LNCAP (cell line): ENCODE measurements around the gene LRP8.

Experiments used
- TF ChIP-seq, protein P1 (sequence below): fragments of 450-650 bp; IDR thresholded peaks from 2 replicates; pipeline ENCODE4 v1.5.1; 2017; ENCODE audit warnings: mild to moderate bottlenecking

The LRP8 gene

DNA sequence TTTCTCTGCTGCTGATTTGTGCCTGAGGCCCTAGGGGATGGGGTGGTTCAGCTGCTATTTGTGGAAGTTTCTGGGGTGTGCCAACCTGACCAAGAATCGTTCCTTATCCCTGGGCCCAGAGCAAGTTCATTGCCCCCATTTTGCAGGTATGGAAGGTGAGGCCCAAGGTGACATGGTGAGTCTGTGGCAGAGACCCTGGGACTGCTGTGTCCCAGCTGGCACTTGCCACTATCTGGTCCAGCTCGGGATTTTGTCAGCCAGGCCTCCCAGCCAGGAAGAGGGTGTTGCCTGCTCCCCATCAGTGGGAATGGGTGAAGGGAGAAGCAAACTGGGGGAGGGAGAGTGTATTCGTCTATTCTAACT lies 18.9 kb upstream of the LRP8 start:
- TF ChIP-seq, protein P1, sequence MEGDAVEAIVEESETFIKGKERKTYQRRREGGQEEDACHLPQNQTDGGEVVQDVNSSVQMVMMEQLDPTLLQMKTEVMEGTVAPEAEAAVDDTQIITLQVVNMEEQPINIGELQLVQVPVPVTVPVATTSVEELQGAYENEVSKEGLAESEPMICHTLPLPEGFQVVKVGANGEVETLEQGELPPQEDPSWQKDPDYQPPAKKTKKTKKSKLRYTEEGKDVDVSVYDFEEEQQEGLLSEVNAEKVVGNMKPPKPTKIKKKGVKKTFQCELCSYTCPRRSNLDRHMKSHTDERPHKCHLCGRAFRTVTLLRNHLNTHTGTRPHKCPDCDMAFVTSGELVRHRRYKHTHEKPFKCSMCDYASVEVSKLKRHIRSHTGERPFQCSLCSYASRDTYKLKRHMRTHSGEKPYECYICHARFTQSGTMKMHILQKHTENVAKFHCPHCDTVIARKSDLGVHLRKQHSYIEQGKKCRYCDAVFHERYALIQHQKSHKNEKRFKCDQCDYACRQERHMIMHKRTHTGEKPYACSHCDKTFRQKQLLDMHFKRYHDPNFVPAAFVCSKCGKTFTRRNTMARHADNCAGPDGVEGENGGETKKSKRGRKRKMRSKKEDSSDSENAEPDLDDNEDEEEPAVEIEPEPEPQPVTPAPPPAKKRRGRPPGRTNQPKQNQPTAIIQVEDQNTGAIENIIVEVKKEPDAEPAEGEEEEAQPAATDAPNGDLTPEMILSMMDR = no peak

DNA sequence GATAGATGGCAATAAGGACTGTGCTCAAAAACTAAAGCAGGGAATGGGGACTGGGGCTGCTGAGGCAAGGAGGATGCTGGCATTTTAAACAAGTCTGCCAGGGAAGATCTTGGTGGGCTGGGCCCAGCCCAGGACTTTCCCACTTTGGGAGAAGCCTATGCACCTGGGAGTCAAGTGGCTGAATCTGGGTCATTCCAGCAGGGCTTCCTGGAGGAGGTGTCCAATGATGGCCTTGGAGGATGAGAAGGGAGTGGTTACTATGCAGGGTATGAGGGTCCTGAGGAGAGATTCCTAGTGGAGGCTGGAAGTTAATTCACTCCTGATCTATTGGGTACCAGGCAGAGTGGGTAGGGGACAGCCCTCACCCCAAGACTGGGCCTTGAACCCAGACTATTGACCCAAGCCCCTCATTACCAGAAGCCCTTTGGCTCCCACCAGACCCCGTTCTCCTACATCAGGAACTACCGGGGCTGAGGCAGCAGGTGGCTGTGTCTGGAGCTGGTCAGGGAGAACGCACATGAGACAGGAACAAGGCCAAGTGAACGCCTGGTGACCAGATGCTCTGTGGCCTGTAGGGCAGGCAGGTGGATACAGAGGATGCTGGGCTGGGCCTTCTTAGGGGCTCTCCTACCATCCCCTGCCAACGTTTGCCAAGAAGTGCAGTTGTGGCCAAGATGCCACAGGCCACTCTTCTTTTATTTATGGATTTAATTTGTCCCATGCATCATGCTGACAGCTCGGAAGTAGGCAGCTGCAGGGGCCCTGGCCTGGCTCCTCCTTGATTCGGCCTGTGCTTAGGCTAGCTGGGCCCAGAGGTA lies 18.3 kb upstream of the LRP8 start:
- TF ChIP-seq, protein P1 = no peak

DNA sequence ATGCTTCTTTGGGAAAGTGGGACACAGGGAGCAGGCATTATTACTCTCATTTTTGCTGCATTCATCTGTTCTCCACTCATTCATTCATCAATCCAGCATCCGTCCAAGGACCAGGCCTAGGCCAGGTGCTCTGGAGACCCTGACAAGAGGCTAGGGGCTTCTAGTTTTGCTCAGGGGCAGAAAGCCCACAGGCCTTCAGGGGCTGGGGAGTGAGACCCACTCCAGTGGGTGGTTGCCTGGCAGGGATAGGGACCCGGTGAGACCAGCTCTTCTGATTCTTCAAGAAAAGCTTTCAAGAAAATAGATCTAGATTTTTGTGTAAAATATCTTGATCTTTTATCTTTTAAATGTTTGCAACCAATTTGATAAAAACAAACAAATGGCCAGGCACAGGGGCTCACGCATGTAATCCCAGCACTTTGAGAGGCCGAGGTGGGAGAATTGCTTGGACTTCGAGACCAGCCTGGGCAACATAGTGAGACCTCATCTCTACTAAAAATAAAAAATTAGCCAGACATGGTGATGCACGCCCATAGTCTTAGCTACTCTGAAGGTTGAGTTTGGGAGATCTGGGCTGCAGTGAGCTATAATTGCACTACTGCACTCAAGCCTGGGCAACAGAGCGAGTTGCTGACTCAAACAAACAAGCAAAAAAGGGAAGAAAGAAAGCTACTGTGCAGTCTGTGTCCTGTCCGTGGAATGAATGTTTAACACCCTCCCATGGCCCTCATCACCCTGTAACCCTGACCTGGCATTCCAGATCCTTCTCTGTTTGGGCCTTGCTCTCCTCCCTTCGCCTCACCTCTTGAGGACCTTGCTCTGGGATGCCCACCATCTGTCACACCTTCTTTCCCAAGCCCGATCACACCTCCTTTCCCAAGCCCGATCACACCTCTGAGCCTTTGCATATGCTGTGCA lies 17.3 kb upstream of the LRP8 start:
- TF ChIP-seq, protein P1 = no peak

DNA sequence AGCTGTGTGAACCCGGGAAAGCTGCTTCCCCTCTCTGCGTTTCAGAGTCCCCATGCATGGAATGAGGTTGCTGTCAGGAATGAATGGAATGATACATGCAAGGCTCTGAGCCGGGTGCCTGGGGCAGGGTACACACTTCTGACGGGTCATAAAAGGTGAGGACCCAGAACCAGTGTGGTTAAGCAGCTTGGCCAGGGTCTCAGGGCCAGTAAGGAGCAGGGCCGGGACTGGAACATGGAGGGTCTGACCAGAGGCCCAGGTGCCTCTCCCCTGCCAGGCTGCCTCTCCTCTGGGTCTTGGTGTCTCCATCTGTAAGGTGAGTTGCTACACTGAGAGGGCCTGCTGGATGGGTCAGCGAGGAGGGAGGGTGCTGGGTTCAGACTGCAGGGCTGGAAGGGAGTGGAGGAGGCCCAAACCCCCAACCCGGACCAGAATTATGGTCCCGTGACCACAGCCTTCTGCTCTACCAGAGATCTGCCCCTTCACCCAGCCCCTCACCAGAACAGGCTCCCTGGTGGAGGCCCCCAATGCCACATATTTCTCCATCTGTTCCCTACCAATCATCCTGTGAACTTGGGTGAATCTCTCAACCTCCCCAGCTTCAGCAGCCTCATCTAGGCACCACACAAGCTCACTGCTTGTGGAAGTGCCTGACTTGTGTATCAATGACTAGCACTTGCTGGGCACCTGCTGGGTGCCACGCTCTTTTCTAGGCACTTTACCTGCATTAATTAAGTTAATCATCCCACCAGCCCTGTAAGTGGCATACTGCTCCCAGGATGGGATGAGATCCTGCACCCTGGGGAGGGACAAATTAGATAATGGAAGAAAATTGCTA lies 16.2 kb upstream of the LRP8 start:
- TF ChIP-seq, protein P1 = no peak

DNA sequence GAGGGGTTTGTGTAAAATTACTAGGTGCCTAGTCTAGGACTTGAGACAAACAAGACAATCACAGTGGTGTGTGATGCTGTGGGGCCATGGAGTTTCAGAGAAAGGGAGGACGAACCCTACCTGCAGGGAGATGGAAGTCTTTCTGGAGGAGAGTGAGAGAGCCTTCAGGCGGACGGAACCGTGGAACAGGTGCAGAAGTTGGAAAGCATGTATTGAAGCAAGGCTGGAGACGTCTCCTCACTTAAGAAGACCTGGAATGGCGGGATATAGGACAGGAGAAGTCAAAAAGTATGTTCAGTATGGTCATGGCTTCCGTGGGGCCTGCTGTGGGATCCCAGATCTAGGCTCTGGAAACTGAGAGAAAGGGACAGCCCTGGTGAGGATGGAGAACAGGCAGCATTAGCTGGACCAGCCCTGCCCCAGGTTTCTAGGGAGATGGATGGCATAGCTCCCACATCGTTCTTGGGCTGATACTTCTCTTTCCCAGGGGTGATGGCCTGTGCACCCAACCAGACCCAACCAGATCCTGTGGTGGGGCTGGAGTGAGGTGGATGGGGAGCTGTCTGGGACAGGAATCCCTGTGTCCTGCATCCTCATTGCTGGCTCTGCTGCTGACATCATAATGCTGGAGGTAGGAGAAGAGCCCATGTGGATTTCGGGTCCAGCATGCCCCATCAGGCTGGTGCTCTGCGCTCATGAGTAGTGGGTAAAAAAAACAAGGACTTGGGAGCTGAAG lies 15.0 kb upstream of the LRP8 start:
- TF ChIP-seq, protein P1 = no peak

DNA sequence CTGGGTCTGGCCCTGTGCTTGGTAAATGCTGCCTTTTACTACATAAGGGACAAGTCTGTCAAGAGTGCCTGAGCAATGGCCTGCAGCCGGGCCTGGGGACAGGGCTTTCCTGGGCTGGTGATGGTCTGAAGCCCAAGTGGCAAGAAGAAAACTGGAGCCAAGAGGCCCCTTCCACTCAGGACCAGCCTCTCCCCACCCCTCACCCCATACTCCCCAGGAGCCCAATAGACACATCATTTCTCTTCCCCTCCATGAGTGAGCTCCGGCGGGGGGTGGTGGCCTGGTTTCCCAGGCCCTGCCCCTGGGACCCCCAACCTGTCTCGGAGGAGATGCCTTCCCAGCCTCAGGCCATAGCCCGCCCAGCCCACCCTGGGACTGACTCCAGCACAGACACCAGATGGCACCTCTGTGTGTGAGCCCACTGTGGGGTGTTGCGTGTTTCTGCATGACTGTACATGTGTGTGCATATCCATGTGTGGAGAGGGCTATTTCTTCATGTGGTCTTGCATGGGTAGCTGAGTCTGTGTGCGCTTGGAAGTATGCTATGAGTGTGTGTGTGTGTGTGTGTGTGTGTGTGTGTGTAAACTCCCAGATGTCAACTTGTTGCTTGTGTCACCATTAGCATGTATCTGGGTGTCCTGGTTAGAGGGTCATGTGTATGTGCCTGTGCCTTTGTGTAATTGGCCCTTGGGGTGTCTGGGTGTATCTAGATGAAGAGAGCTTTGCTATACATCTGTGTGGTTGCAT lies 14.3 kb upstream of the LRP8 start:
- TF ChIP-seq, protein P1 = no peak
